ENCODE data around the gene DPP6. TPM values are rescaled to one million over a fixed set of nuclear protein-coding genes. Genes with fewer than 3 reads are reported as not detected.

DPP6 gene
- total and polyA plus RNA-seq, 2 of the 8 experiments (the other 6 are each of a cell fraction or from before 2014, with no cell fraction given): 4.7 to 6.8 TPM

GRCh38 chr7:154231732-154232131, 179.5 kb downstream of the DPP6 start:
- ChIA-PET CTCF (ENCODE audit: partially characterized antibody) (interaction anchor here (1.1 kb wide), 1 partner anchor 61 kb away, joined by 3 read pairs; no protein-coding TSS in a partner anchor), POLR2A (ENCODE audit: partially characterized antibody) (no interaction called here)
- WGBS, 2 experiments (ENCODE audit: extremely low coverage in 1 of 2, insufficient coverage in 1 of 2, insufficient read length in 1 of 2, insufficient replicate concordance in 2 of 2, low coverage in 1 of 2, low lambda C conversion rate in 2 of 2, missing lambda C conversion rate in 1 of 2): 72% methylated on average over 6 of the region's 6 CpGs; no CpG with 5 or more reads in 1 of the 2 experiments
- no peaks in the 10 kb centered on the region for H3K27me3 ChIP-seq (replicated peaks in 1 of 4; ENCODE audit: control insufficient read depth in 3 of 4, extremely low read depth in 1 of 4, insufficient read depth in 3 of 4, low read length in 3 of 4)
- H2BK5ac ChIP-seq (ENCODE audit: low read depth, low read length): no peak overlapping the region
- no peak overlapping the region for H2BK20ac ChIP-seq (ENCODE audit: low read length)
- no peaks in the 10 kb centered on the region for H3K36me3 ChIP-seq (ENCODE audit: control insufficient read depth in 2 of 4, insufficient read depth in 4 of 4, low read length in 3 of 4)
- TF ChIP-seq MAX (IDR thresholded peaks at IDR 0.05) (peak; percentile 43; the same call in 1 of the 2 replicates), GTF2F1 (IDR thresholded peaks at IDR 0.05; ENCODE audit: borderline replicate concordance, low read depth, low read length) (no peak), HDAC6 (IDR thresholded peaks at IDR 0.05; ENCODE audit: low read depth, low read length) (no peak), SP1 (IDR thresholded peaks at IDR 0.05; ENCODE audit: low read depth, low read length) (no peak), YY1 (IDR thresholded peaks at IDR 0.05; ENCODE audit: low read depth, low read length) (0 out of 2 replicates have a peak, but pooled peaks have one; percentile 26), SIN3A (conservative IDR thresholded peaks at IDR 0.05 in 1 of 2, IDR thresholded peaks at IDR 0.05 in 1 of 2; ENCODE audit: low read depth in 1 of 2, low read length in 2 of 2) (peak; percentile 66 to 68; a peak in 1 of 4 replicates), SIX5 (IDR thresholded peaks at IDR 0.05; ENCODE audit: low read depth, low read length) (no peak)
- H3K4ac ChIP-seq (replicated peaks; ENCODE audit: insufficient read length, low read depth, low read length): no peak overlapping the region
- no peak overlapping the region for H3K4me3 ChIP-seq (ENCODE audit: extremely low read depth in 1 of 4, insufficient read depth in 2 of 4, low read depth in 3 of 4, low read length in 4 of 4)
- H2AFZ ChIP-seq (ENCODE audit: low read length): no peak overlapping the region
- no peak overlapping the region for H2BK15ac ChIP-seq (ENCODE audit: low read length)
- H3K56ac ChIP-seq (replicated peaks; ENCODE audit: insufficient read length, low read depth, low read length): no peak overlapping the region
- peak; percentile 17 to 82 for DNase-seq (ENCODE audit: low read depth in 1 of 2, low spot score in 2 of 2)
- no peak overlapping the region for H3K23ac ChIP-seq (ENCODE audit: insufficient read length)
- no peaks in the 10 kb centered on the region for H3K4me1 ChIP-seq (replicated peaks in 1 of 4; ENCODE audit: control insufficient read depth in 3 of 4, insufficient read depth in 4 of 4, low read length in 3 of 4)
- H3K4me2 ChIP-seq (ENCODE audit: insufficient read depth in 1 of 2, low read depth in 2 of 2, low read length in 2 of 2): no peak overlapping the region
- peak; percentile 57 for FAIRE-seq
- H3K79me2 ChIP-seq (ENCODE audit: control insufficient read depth in 1 of 2, insufficient read depth in 2 of 2, low read length in 2 of 2): no peaks in the 10 kb centered on the region
- H3K23me2 ChIP-seq (ENCODE audit: low read depth, low read length): no peaks in the 10 kb centered on the region
- no peak overlapping the region for H3K27ac ChIP-seq (ENCODE audit: low read depth, low read length)
- no peak overlapping the region for H2BK12ac ChIP-seq (ENCODE audit: low read depth, low read length)
- H2BK120ac ChIP-seq (replicated peaks; ENCODE audit: low read depth, low read length): no peak overlapping the region
- no peaks in the 10 kb centered on the region for H3K9me3 ChIP-seq (ENCODE audit: insufficient read depth in 2 of 2, low read depth in 1 of 2, low read length in 1 of 2)
- H4K5ac ChIP-seq (ENCODE audit: insufficient read length, low read depth, low read length): no peak overlapping the region
- H3K18ac ChIP-seq (ENCODE audit: extremely low read depth, low read length): no peak overlapping the region
- H3K14ac ChIP-seq (ENCODE audit: insufficient read length): no peak overlapping the region
- H4K91ac ChIP-seq (replicated peaks; ENCODE audit: insufficient read length, low read length): no peak overlapping the region
- no peak overlapping the region for H2AK5ac ChIP-seq (ENCODE audit: low read depth, low read length)
- H4K20me1 ChIP-seq (replicated peaks in 1 of 2; ENCODE audit: control insufficient read depth in 1 of 2, insufficient read depth in 2 of 2, low read length in 2 of 2): peaks cover 0 to 2% of the 10 kb centered on the region in 2 experiments
- H3K79me1 ChIP-seq (ENCODE audit: low read depth, low read length): no peaks in the 10 kb centered on the region
- H3K9ac ChIP-seq (replicated peaks in 1 of 4; ENCODE audit: extremely low read depth in 1 of 4, low read depth in 3 of 4, low read length in 3 of 4): no peak overlapping the region
- H4K8ac ChIP-seq (ENCODE audit: extremely low read depth, insufficient read depth, low read length): no peak overlapping the region
